CD4-positive, alpha-beta T cell (primary cell): Measurements from ENCODE around the gene EP400. TPM values are rescaled to one million over a fixed set of nuclear protein-coding genes. Genes with fewer than 3 reads are reported as not detected.

ENCODE experiments used
- ATAC-seq: fragments of 200-7000 bp; cut with Tn5 transposase; one replicate; pipeline ENCODE4 v1.10.0; 2022; ENCODE audit warnings: mild to moderate bottlenecking; ENCODE audit not compliant: poor library complexity
- CTCF ChIA-PET: fragments of 350-600 bp; sonication (Branson Sonifier 250); formaldehyde crosslinking; loops from one replicate; lab custom pipeline; 2021; ENCODE audit warnings: antibody characterized with exemption, inconsistent platforms; lab: Charles Lee
- POLR2A ChIA-PET: fragments of 350-600 bp; sonication (Branson Sonifier 250); formaldehyde crosslinking; loops from one replicate; lab custom pipeline; 2021; ENCODE audit warnings: antibody characterized with exemption, inconsistent platforms; lab: Charles Lee
- DNase-seq, 14 experiments: peaks; one replicate each; pipeline ENCODE4 v3.0.0-alpha.2; 2013 to 2020; ENCODE audit warnings: mixed read lengths in 2 of 14
- H3K27ac ChIP-seq, 2 donors: one replicate each; pipeline versions ENCODE4 v1.5.1 to v1.7.0; 2013; ENCODE audit warnings: low read length in 2 of 2, low read depth in 1 of 2, mild to moderate bottlenecking in 1 of 2
- H3K27me3 ChIP-seq, 2 experiments: 1 replicate in 1 of 2; 2 replicates in 1 of 2; pipeline versions ENCODE4 v1.6.1 to v1.7.0; 2013; ENCODE audit warnings: low read length in 2 of 2, control low read depth in 1 of 2, mild to moderate bottlenecking in 1 of 2, moderate library complexity in 1 of 2; ENCODE audit not compliant: insufficient read depth in 2 of 2, control insufficient read depth in 1 of 2
- H3K36me3 ChIP-seq: one replicate; pipeline ENCODE4 v1.6.1; 2013; ENCODE audit warnings: low read length, control low read depth; ENCODE audit not compliant: insufficient read depth
- H3K4me1 ChIP-seq: one replicate; pipeline ENCODE4 v1.6.1; 2013; ENCODE audit warnings: low read length, control low read depth; ENCODE audit not compliant: insufficient read depth
- H3K4me3 ChIP-seq: one replicate; pipeline ENCODE4 v1.5.1; 2013; ENCODE audit warnings: mild to moderate bottlenecking, low read length, moderate library complexity
- H3K9me3 ChIP-seq, 2 experiments: 1 replicate in 1 of 2; 2 replicates in 1 of 2; pipeline versions ENCODE4 v1.6.1 to v1.7.0; 2013; ENCODE audit warnings: low read length in 2 of 2, mild to moderate bottlenecking in 2 of 2, control low read depth in 1 of 2, moderate library complexity in 1 of 2; ENCODE audit not compliant: control insufficient read depth in 1 of 2, insufficient read depth in 1 of 2
- H3K27ac Mint-ChIP-seq: one replicate; pipeline ENCODE4 v1.8.0; 2020; ENCODE audit warnings: mixed read lengths
- H3K27me3 Mint-ChIP-seq: one replicate; pipeline ENCODE4 v1.8.0; 2021; ENCODE audit warnings: mixed read lengths
- H3K36me3 Mint-ChIP-seq: one replicate; pipeline ENCODE4 v1.8.0; 2021; ENCODE audit warnings: low read depth, mixed read lengths
- H3K4me1 Mint-ChIP-seq: one replicate; pipeline ENCODE4 v1.8.0; 2021; ENCODE audit warnings: low read depth, mixed read lengths
- H3K4me3 Mint-ChIP-seq: one replicate; pipeline ENCODE4 v1.8.0; 2020; ENCODE audit warnings: mild to moderate bottlenecking, mixed read lengths
- H3K9me3 Mint-ChIP-seq: one replicate; pipeline ENCODE4 v1.8.0; 2020; ENCODE audit warnings: mixed read lengths
- CTCF ChIP-seq: fragments of 200-600 bp; IDR thresholded peaks from one replicate; pipeline ENCODE4 v1.8.0; 2022; ENCODE audit warnings: antibody characterized with exemption, mild to moderate bottlenecking
- intact Hi-C, 2 experiments: fragments of 100-400 bp; cut with DNase I in 1 of 2; cut with micrococcal nuclease in 1 of 2; formaldehyde crosslinking; loops; one replicate each; pipeline versions ENCODE4 v1.15.1 to v1.9.0; 2023 to 2025; cut with DNase I, micrococcal nuclease
- total RNA-seq, 174 experiments: library from RNA in 2 of 174; stranded (reverse) in 2 of 174; gene quantifications; one replicate each; pipeline ENCODE4 v1.2.3 and lab custom pipeline; 2021 to 2026

The EP400 gene
- total RNA-seq, 2 experiments from 2014 or later, result 56.4 to 56.5 TPM

- TF ChIP-seq CTCF, result no peak
- Histone ChIP-seq H3K4me1 (no peaks in the 10 kb centered on the region), H3K27me3 (no peaks in the 10 kb centered on the region), H3K4me3 (no peak overlapping the region), H3K36me3 (peaks cover 90% of the 10 kb centered on the region), H3K27ac (no peak overlapping the region), H3K9me3 (no peaks in the 10 kb centered on the region)
- ChIA-PET CTCF (no interaction called here), POLR2A (no interaction called here)
- DNase-seq (no peak), ATAC-seq (no peak)
- H3K4me3 Mint-ChIP-seq, result no peak overlapping the region
- H3K4me1 Mint-ChIP-seq, result no peaks in the 10 kb centered on the region
- no peak overlapping the region for H3K27ac Mint-ChIP-seq
- H3K27me3 Mint-ChIP-seq, result no peaks in the 10 kb centered on the region
- H3K36me3 Mint-ChIP-seq, result peaks cover 95% of the 10 kb centered on the region
- intact Hi-C loops, result no loop called here
- no peaks in the 10 kb centered on the region for H3K9me3 Mint-ChIP-seq
These were observed 42.2 kb downstream of the EP400 start for GRCh38 chr12:131991816-131992430.

GRCh38 chr12:131994589-131994988 is 44.8 kb downstream of the EP400 start:
- no peaks in the 10 kb centered on the region for H3K4me1 ChIP-seq
- no peak for ATAC-seq
- no peak for DNase-seq
- Mint-ChIP-seq H3K9me3 (no peaks in the 10 kb centered on the region), H3K36me3 (peaks cover 81% of the 10 kb centered on the region), H3K27me3 (no peaks in the 10 kb centered on the region), H3K27ac (no peak overlapping the region), H3K4me1 (no peaks in the 10 kb centered on the region), H3K4me3 (no peak overlapping the region)
- no peak for TF ChIP-seq CTCF
- CTCF ChIA-PET, result no interaction called here
- H3K9me3 ChIP-seq, result no peaks in the 10 kb centered on the region
- no peak overlapping the region for H3K4me3 ChIP-seq
- peaks cover 76% of the 10 kb centered on the region for H3K36me3 ChIP-seq
- H3K27me3 ChIP-seq, result no peaks in the 10 kb centered on the region
- no peak overlapping the region for H3K27ac ChIP-seq
- POLR2A ChIA-PET, result no interaction called here
- intact Hi-C loops, result no loop called here

GRCh38 chr12:132000286-132000872 is 50.6 kb downstream of the EP400 start:
- Mint-ChIP-seq H3K27me3 (no peaks in the 10 kb centered on the region), H3K4me3 (no peak overlapping the region), H3K4me1 (no peaks in the 10 kb centered on the region), H3K27ac (no peak overlapping the region), H3K9me3 (no peaks in the 10 kb centered on the region), H3K36me3 (peaks cover 64% of the 10 kb centered on the region)
- DNase-seq, result no peak
- POLR2A ChIA-PET, result no interaction called here
- H3K36me3 ChIP-seq, result peaks cover 50% of the 10 kb centered on the region
- H3K9me3 ChIP-seq, result no peaks in the 10 kb centered on the region
- H3K27me3 ChIP-seq, result no peaks in the 10 kb centered on the region
- no peak for ATAC-seq
- no peak overlapping the region for H3K27ac ChIP-seq
- H3K4me3 ChIP-seq, result no peak overlapping the region
- TF ChIP-seq CTCF, result no peak
- H3K4me1 ChIP-seq, result no peaks in the 10 kb centered on the region
- CTCF ChIA-PET, result no interaction called here
- intact Hi-C loops, result loop anchor here (2.0 to 5.0 kb wide), 3 partner anchors 163 to 896 kb away; no protein-coding TSS in a partner anchor
